NT2/D1 (cell line): Measurements from ENCODE around the gene OGT.

Source experiments
- DNase-seq: peaks from one replicate; pipeline ENCODE4 v3.0.0-alpha.2; 2011; ENCODE audit warnings: low read depth, low spot score
- H3K27me3 ChIP-seq: 2 replicates; pipeline ENCODE4 v1.6.0; 2011; ENCODE audit warnings: mild to moderate bottlenecking; ENCODE audit not compliant: insufficient read length, insufficient read depth
- H3K36me3 ChIP-seq: 2 replicates; pipeline ENCODE4 v1.6.1; 2011; ENCODE audit warnings: mild to moderate bottlenecking, low read length, mixed read lengths; ENCODE audit not compliant: insufficient read depth, insufficient read length
- H3K4me1 ChIP-seq: 2 replicates; pipeline ENCODE4 v1.5.1; 2011; ENCODE audit not compliant: insufficient read depth, insufficient read length
- H3K4me3 ChIP-seq: 2 replicates; pipeline ENCODE4 v1.5.1; 2011; ENCODE audit warnings: low read depth; ENCODE audit not compliant: insufficient read length
- H3K9ac ChIP-seq: 2 replicates; pipeline ENCODE4 v1.6.0; 2011; ENCODE audit warnings: low read depth; ENCODE audit not compliant: insufficient read length
- H3K9me3 ChIP-seq: 2 replicates; pipeline ENCODE4 v1.5.1; 2011; ENCODE audit warnings: mild to moderate bottlenecking, low read length; ENCODE audit not compliant: insufficient read depth
- SUZ12 ChIP-seq: IDR thresholded peaks from 2 replicates; pipeline ENCODE4 v1.6.1; 2011; ENCODE audit not compliant: insufficient read length, insufficient read depth; ENCODE audit errors: extremely low read depth
- YY1 ChIP-seq: IDR thresholded peaks from 2 replicates; pipeline ENCODE4 v1.6.1; 2011; ENCODE audit not compliant: insufficient read length, insufficient read depth
- ZNF274 ChIP-seq: IDR thresholded peaks from 2 replicates; pipeline ENCODE4 v1.6.1; 2011; ENCODE audit warnings: mild to moderate bottlenecking, low read depth, low read length

OGT gene

DNA sequence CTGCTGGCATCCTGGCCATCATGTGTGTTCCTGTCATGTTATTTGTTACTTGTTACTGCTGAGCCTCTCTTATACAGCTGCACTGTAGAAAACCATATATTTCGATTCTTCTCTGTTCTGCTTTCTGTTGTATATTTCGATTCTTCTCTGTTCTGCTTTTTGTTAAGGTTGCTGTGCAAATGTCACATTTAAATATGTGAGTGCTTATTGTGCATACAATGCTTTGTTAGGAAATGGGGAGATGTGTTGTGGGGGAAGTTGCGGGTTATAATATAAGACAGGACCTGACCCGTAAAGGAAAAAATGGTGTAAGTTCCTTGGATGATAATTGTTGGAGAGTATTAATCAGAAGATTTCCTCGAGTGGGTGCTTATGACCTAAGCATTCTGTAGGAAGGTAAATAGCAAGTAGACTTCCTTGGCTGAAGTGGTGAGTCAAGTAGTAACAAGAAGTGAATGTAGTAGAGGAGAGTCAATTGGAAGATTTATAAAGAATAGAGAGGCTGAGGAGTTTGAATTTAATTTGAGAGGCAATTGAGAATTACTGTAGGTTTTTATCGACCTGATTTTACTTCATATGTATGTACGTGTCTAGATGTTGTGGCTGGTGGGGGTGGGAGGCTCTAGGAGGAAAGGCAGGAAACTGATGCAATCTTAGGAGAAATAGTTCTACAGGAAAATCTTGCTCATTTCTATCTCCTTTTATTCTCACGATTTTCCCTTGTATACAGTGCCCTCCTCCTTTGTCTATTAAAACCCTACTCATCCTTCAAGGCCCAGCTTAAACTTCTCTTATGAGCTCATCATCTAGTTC, 8.5 kb downstream of the OGT start:
- no peak overlapping the region for H3K4me3 ChIP-seq
- TF ChIP-seq ZNF274 (no peak), YY1 (no peak), SUZ12 (no peak)
- H3K9me3 ChIP-seq = no peaks in the 10 kb centered on the region
- DNase-seq = no peak
- H3K27me3 ChIP-seq = no peaks in the 10 kb centered on the region
- no peaks in the 10 kb centered on the region for H3K4me1 ChIP-seq
- H3K36me3 ChIP-seq = peaks cover 63% of the 10 kb centered on the region
- H3K9ac ChIP-seq = no peak overlapping the region

DNA sequence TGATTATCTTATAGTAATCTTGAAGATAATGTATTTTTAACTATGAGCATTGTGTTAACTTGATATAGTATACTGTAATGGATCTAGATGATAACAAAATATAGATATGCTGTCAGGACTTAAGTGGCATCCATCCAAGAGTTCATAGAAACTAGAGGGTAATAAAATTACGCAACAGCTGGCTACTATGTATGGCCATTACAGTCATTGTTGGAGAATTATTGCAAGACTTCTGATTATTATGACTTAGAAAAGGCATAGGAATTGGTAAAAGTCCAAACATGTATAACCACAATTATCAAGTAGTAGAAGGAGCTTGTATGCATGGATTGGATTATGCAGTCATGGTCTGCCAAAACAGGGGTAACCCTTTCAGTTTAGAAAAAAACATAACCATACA, 9.5 kb downstream of the OGT start:
- no peak overlapping the region for H3K4me3 ChIP-seq
- H3K9ac ChIP-seq = no peak overlapping the region
- H3K27me3 ChIP-seq = no peaks in the 10 kb centered on the region
- peaks cover 69% of the 10 kb centered on the region for H3K36me3 ChIP-seq
- H3K4me1 ChIP-seq = no peaks in the 10 kb centered on the region
- no peaks in the 10 kb centered on the region for H3K9me3 ChIP-seq
- DNase-seq = no peak
- TF ChIP-seq YY1 (no peak), ZNF274 (no peak), SUZ12 (no peak)

DNA sequence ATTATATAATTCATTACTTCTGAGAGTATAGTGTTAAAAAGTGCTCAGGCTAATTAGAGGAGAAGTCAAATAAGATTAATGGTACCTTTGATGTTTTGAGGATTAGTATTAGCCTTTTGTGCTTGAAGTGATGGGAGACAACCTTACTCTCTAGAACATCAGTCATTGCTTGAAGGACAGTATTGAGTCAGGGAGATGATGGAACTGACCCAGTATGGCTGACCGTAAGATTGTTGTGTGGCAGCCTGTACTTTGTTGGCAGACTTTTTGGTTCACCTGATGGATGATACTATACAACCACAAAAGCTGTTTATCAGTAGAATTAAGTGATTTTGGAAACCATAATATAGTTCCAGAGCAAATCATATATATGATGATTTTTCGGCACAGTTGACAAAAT, 9.9 kb downstream of the OGT start:
- Histone ChIP-seq H3K36me3 (peaks cover 70% of the 10 kb centered on the region), H3K9me3 (no peaks in the 10 kb centered on the region), H3K4me3 (no peak overlapping the region), H3K9ac (no peak overlapping the region), H3K4me1 (no peaks in the 10 kb centered on the region), H3K27me3 (no peaks in the 10 kb centered on the region)
- no peak for TF ChIP-seq YY1
- no peak for TF ChIP-seq ZNF274
- TF ChIP-seq SUZ12 = no peak
- no peak for DNase-seq

DNA sequence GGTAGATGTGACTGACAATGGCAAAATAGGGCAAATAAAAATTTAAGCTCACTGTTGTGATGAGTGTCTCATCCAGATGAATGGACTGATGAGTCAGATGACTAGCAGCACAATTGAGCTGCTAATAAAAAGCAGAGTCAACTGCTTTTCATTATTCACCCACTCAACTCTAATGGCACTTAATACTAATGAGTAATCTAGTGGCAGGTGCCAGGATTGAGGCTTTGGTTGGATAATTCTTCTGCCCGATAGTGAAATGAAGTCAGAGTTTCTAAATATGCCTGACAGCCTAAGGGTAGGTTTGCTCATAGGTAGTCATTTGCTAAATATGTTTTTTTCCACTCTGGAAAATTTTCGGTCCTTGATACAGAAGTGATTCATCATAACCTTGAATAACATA, 10.4 kb downstream of the OGT start:
- TF ChIP-seq SUZ12 (no peak), ZNF274 (no peak), YY1 (no peak)
- H3K9ac ChIP-seq = no peak overlapping the region
- H3K27me3 ChIP-seq = no peaks in the 10 kb centered on the region
- H3K9me3 ChIP-seq = no peaks in the 10 kb centered on the region
- peaks cover 69% of the 10 kb centered on the region for H3K36me3 ChIP-seq
- no peak overlapping the region for H3K4me3 ChIP-seq
- DNase-seq = no peak
- H3K4me1 ChIP-seq = no peaks in the 10 kb centered on the region

DNA sequence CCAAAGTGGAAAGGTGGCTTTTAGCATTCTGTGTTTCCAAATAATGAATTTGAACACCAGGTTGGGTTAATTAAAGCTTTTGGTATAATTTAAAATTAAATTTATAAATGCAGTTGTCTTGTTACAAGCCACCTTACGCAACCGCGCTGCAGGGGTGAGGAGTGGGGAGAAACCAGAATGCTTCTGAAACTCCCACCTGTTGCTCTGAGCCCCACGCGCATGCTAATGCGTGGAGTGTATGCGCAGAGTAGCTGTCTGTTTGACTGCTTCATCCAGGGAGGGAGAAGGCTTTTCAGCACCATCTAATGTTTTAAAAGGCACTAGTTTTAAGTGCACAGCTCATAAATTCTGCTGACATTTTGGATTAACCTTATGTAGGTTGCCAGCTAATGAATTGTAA, 12.5 kb downstream of the OGT start:
- H3K4me1 ChIP-seq = no peaks in the 10 kb centered on the region
- TF ChIP-seq SUZ12 (no peak), ZNF274 (no peak), YY1 (no peak)
- H3K27me3 ChIP-seq = no peaks in the 10 kb centered on the region
- DNase-seq = no peak
- no peaks in the 10 kb centered on the region for H3K9me3 ChIP-seq
- H3K9ac ChIP-seq = no peak overlapping the region
- peaks cover 68% of the 10 kb centered on the region for H3K36me3 ChIP-seq
- H3K4me3 ChIP-seq = no peak overlapping the region

DNA sequence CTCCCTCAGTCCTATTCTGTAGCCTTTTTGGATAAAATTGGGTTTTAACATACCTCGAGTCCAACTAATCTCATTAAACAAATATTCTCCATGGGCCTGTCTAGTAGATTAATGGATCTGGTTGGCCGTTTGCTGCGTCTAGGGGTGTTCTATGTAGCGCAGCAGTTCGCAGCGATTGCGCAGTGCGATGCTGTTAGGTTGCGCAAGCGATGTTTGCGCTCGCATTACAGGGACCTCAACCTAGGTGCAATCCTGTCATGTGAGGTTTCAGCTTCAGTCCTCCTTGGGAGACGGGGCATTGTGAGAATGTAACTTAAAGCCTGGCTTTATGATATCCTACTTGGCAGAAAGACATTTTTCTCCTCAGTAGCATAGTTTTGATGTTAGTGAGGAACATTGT, 14.0 kb downstream of the OGT start:
- TF ChIP-seq ZNF274 = no peak
- no peak for TF ChIP-seq SUZ12
- TF ChIP-seq YY1 = no peak
- H3K9ac ChIP-seq = no peak overlapping the region
- no peak overlapping the region for H3K4me3 ChIP-seq
- H3K36me3 ChIP-seq = peaks cover 67% of the 10 kb centered on the region
- no peaks in the 10 kb centered on the region for H3K9me3 ChIP-seq
- H3K4me1 ChIP-seq = no peaks in the 10 kb centered on the region
- no peaks in the 10 kb centered on the region for H3K27me3 ChIP-seq
- DNase-seq = no peak

DNA sequence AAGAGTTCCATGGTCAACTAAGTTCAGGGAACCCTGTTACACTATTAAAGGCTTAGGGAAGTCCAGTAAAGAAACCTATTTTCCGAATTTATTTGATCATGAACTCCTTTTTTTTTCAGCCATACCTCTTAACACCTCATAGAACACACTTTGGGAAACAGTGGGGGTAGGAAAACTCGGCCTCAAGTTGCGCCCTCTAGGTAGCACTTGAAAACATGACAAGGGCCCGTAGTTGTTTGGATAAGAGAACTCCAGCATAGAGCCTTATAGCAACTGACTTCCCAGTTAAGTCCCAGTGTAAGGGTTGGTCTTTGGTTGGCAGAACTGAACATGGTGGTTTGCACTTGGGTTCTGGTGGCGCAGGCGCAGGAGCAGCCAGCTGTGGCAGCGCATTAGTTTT, 14.4 kb downstream of the OGT start:
- Histone ChIP-seq H3K4me1 (no peaks in the 10 kb centered on the region), H3K9me3 (no peaks in the 10 kb centered on the region), H3K9ac (no peak overlapping the region), H3K36me3 (peaks cover 65% of the 10 kb centered on the region), H3K4me3 (no peak overlapping the region), H3K27me3 (no peaks in the 10 kb centered on the region)
- TF ChIP-seq SUZ12 (no peak), ZNF274 (no peak), YY1 (no peak)
- DNase-seq = no peak

DNA sequence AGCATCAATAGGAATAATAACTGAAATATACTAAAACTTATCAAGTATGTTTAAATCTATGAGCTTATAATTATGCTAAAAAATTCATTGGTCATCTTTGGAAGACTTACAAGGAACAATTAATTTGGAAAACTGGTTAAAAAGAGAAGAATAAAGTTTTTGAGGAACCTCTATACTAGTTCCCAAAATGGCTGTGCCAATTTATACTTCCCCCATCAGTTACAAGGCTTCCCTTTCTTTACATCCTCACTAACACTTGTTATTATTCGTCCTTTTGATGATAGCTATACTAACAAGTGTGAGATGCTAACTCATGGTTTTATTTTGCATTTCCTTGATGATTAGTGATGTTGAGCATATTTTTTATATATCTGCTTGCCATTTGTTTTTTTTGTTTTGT, 17.1 kb downstream of the OGT start:
- Histone ChIP-seq H3K9ac (no peak overlapping the region), H3K27me3 (no peaks in the 10 kb centered on the region), H3K4me3 (no peak overlapping the region), H3K4me1 (no peaks in the 10 kb centered on the region), H3K36me3 (peaks cover 70% of the 10 kb centered on the region), H3K9me3 (no peaks in the 10 kb centered on the region)
- TF ChIP-seq SUZ12 = no peak
- no peak for DNase-seq
